ENCODE data around the gene ST6GALNAC5. TPM values are rescaled to one million over a fixed set of nuclear protein-coding genes. Genes with fewer than 3 reads are reported as not detected.

The ST6GALNAC5 gene
- total RNA-seq, 1 experiment from 2014 or later, result 2.0 TPM

DNA sequence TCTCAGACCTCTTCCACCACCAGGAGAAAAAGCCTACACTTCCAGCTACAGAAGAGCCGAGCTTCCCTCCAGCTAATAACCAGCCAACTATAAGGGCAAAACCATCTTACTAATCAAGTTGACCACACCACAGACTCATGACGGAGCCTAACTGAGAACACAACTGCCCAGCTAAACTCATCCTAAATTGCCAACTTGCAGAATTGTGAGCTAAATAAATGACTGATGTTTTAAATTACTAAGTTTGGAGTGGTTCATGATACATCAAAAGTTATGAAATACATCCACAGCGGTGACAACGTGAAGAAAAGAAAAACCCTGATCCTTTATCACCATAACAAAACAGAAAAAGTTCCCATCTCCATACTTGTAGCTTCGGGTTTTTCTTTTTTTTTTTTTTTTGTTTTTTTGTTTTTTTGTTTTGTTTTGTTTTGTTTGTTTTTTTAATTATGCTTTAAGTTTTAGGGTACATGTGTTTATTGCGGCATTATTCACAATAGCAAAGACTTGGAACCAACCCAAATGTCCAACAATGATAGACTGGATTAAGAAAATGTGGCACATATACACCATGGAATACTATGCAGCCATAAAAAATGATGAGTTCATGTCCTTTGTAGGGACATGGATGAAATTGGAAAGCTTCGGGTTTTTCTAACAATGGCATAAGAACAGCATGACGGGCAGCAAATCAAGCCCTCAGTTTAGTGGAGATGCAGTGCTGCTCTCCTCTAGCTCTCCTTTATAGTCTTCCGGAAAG lies 229.4 kb downstream of the ST6GALNAC5 start:
- intact Hi-C loops (cut with micrococcal nuclease; ENCODE audit: unreplicated experiment), result no loop called here
- CTCF ChIA-PET, result no interaction called here
- DNase-seq, result no peak

DNA sequence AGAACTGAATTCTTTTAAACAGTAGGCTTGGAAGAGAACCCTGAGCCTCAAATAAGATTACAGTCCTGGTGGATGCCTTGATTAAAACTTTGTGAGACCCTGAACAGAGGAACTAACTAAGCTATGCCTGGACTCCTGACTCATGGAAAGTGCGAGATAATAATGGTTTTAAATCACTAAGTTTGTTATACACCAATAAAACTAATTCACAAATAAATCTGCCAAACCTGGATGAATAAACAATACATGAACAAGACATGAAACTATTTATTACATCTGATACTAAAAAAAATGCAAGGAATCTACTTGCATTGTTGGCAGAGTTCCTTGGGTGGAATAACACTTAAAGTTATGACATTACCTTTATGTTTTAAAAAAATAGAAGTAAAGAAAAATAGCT lies 233.6 kb downstream of the ST6GALNAC5 start:
- Mint-ChIP-seq H3K9me3 (ENCODE audit: low read depth, unreplicated experiment) (no peaks in the 10 kb centered on the region), H3K4me3 (ENCODE audit: low read depth, unreplicated experiment) (no peak overlapping the region), H3K36me3 (ENCODE audit: insufficient read depth, unreplicated experiment) (no peaks in the 10 kb centered on the region), H3K27me3 (ENCODE audit: unreplicated experiment) (no peaks in the 10 kb centered on the region), H3K4me1 (ENCODE audit: low read depth, unreplicated experiment) (no peaks in the 10 kb centered on the region), H3K27ac (ENCODE audit: unreplicated experiment) (no peak overlapping the region)
- intact Hi-C loops (cut with micrococcal nuclease; ENCODE audit: unreplicated experiment), result no loop called here
- CTCF ChIA-PET, result no interaction called here
- BruUV-seq (replicated peaks), result no TSS peak
- TF ChIP-seq, protein P1, sequence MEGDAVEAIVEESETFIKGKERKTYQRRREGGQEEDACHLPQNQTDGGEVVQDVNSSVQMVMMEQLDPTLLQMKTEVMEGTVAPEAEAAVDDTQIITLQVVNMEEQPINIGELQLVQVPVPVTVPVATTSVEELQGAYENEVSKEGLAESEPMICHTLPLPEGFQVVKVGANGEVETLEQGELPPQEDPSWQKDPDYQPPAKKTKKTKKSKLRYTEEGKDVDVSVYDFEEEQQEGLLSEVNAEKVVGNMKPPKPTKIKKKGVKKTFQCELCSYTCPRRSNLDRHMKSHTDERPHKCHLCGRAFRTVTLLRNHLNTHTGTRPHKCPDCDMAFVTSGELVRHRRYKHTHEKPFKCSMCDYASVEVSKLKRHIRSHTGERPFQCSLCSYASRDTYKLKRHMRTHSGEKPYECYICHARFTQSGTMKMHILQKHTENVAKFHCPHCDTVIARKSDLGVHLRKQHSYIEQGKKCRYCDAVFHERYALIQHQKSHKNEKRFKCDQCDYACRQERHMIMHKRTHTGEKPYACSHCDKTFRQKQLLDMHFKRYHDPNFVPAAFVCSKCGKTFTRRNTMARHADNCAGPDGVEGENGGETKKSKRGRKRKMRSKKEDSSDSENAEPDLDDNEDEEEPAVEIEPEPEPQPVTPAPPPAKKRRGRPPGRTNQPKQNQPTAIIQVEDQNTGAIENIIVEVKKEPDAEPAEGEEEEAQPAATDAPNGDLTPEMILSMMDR (IDR thresholded peaks at IDR 0.05; ENCODE audit: unreplicated experiment), result no peak
- DNase-seq, result no peak

More for the DNA sequence above, 229.4 kb downstream of the ST6GALNAC5 start:
- Mint-ChIP-seq H3K9me3 (ENCODE audit: low read depth, unreplicated experiment) (no peaks in the 10 kb centered on the region), H3K4me3 (ENCODE audit: low read depth, unreplicated experiment) (no peak overlapping the region), H3K27ac (ENCODE audit: unreplicated experiment) (no peak overlapping the region), H3K36me3 (ENCODE audit: insufficient read depth, unreplicated experiment) (no peaks in the 10 kb centered on the region), H3K27me3 (ENCODE audit: unreplicated experiment) (no peaks in the 10 kb centered on the region), H3K4me1 (ENCODE audit: low read depth, unreplicated experiment) (no peaks in the 10 kb centered on the region)
- TF ChIP-seq, protein P1 (IDR thresholded peaks at IDR 0.05; ENCODE audit: unreplicated experiment), result no peak
- no TSS peak for BruUV-seq (replicated peaks)

DNA sequence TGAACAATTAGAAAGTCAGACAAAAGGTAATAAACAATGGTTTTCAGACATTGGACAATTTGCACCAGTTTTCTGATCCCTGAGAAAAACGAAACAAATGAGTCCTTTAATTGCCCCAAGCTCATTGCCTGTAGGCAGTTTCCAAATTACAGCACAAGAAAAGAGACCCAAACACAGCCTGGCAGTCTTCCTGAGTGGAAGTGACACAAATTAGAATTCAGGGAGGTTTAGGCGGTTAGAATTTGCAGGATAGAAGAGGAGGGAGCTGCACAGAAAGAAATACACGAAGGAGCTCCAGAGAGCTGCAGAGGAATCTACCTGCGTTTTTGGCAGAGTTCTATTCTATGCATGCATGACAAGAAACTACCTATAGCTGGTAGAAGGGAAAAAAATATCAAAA lies 236.2 kb downstream of the ST6GALNAC5 start:
- Mint-ChIP-seq H3K9me3 (ENCODE audit: low read depth, unreplicated experiment) (no peaks in the 10 kb centered on the region), H3K27ac (ENCODE audit: unreplicated experiment) (no peak overlapping the region), H3K4me1 (ENCODE audit: low read depth, unreplicated experiment) (no peaks in the 10 kb centered on the region), H3K27me3 (ENCODE audit: unreplicated experiment) (no peaks in the 10 kb centered on the region), H3K4me3 (ENCODE audit: low read depth, unreplicated experiment) (no peak overlapping the region), H3K36me3 (ENCODE audit: insufficient read depth, unreplicated experiment) (no peaks in the 10 kb centered on the region)
- TF ChIP-seq, protein P1 (IDR thresholded peaks at IDR 0.05; ENCODE audit: unreplicated experiment), result no peak
- DNase-seq, result no peak
- CTCF ChIA-PET, result no interaction called here
- intact Hi-C loops (cut with micrococcal nuclease; ENCODE audit: unreplicated experiment), result no loop called here
- no TSS peak for BruUV-seq (replicated peaks)

DNA sequence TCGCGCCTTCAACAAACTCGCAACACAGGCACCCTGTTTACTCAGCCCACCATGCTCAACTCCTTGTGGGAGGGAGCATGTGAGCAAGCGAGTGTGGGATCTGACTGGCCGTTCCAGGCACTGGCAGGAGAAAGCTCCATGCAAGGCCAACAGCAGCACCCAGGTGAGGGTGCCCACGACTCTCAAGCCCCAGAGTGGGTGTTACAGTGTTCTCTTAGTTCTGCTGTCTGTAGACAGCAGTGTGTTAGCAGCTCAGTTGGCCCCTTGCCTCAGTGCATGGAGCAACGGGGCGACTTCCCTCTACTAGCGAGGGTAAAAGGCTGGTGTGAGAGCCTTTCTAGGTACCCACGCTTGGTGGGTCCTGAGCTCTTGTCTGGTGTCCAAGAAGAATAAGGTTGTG lies 237.4 kb downstream of the ST6GALNAC5 start:
- no TSS peak for BruUV-seq (replicated peaks)
- Mint-ChIP-seq H3K27ac (ENCODE audit: unreplicated experiment) (no peak overlapping the region), H3K9me3 (ENCODE audit: low read depth, unreplicated experiment) (no peaks in the 10 kb centered on the region), H3K4me3 (ENCODE audit: low read depth, unreplicated experiment) (no peak overlapping the region), H3K36me3 (ENCODE audit: insufficient read depth, unreplicated experiment) (no peaks in the 10 kb centered on the region), H3K4me1 (ENCODE audit: low read depth, unreplicated experiment) (no peaks in the 10 kb centered on the region), H3K27me3 (ENCODE audit: unreplicated experiment) (no peaks in the 10 kb centered on the region)
- intact Hi-C loops (cut with micrococcal nuclease; ENCODE audit: unreplicated experiment), result no loop called here
- CTCF ChIA-PET, result no interaction called here
- DNase-seq, result no peak
- TF ChIP-seq, protein P1 (IDR thresholded peaks at IDR 0.05; ENCODE audit: unreplicated experiment), result no peak

Small RNA genes lying within 50 kb of the gene (microRNA-seq; reads per million reads assigned to microRNA genes)
- not detected for gene MIR7156
